ENCODE measurements around the gene DENND2C.

DNA sequence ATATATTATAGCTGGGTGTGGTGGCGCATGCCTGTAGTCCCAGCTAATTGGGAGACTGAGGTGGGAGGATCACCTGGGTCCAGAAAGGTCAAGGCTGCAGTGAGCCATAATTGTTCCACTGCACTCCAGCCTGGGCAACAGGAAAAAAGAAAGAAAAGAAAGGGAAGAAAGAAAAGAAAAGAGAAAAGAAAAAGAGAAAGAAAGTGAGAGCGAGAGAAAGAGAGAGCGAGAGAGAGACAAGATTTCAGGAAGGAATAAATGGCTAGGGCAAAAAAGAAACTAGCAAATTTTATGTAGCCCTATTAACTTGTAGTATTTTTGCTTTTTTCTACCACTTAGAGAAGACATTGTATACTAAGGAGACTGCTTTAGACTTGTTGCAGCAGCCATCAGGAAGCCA, 40.5 kb upstream of the DENND2C start:
- TF ChIP-seq, protein P1, sequence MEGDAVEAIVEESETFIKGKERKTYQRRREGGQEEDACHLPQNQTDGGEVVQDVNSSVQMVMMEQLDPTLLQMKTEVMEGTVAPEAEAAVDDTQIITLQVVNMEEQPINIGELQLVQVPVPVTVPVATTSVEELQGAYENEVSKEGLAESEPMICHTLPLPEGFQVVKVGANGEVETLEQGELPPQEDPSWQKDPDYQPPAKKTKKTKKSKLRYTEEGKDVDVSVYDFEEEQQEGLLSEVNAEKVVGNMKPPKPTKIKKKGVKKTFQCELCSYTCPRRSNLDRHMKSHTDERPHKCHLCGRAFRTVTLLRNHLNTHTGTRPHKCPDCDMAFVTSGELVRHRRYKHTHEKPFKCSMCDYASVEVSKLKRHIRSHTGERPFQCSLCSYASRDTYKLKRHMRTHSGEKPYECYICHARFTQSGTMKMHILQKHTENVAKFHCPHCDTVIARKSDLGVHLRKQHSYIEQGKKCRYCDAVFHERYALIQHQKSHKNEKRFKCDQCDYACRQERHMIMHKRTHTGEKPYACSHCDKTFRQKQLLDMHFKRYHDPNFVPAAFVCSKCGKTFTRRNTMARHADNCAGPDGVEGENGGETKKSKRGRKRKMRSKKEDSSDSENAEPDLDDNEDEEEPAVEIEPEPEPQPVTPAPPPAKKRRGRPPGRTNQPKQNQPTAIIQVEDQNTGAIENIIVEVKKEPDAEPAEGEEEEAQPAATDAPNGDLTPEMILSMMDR (IDR thresholded peaks at IDR 0.05; ENCODE audit: poor library complexity) = no peak
- TF ChIP-seq EZH2 (IDR thresholded peaks at IDR 0.05; ENCODE audit: borderline replicate concordance) = no peak
- no peak for TF ChIP-seq EZH2phosphoT487 (IDR thresholded peaks at IDR 0.05; ENCODE audit: low read depth, severe bottlenecking, unreplicated experiment)

Measured in hepatocyte (in vitro differentiated cells).